ENCODE results near the gene EMC8.
A peak's percentile ranks its signal among the peaks of the same experiment; 100 is the strongest.

Gene EMC8

DNA sequence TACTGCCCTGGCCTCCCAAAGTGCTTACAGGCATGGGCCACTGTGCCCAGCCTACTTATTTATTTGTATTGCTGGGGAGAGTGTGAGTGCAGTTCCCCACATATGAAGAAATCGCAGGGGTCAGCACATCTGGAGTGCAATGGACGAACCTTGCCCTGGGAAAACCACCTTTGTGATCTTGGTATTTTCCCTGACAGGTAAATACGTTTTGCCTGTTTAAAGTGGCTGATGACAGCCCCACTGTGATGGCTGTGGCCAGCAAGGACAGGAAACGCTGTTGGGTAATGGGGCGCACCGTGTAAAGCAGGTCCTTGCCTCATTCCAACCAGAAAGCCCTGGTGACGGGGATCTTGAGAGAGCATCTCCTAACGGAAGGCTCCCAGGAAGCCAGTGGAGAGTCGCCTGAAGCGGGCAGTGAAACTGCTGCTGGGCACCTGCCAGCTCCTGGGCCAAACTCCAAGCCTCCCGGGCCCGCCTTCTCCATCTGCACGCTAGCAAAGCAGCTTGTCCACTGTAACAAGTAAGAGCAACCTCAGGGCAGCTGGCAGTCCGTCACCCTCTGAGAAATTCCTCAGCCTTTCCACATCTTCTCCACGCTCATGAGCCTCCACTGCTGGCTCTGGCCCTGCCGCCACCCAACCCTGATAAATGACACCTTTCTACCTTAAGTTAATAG, 17.5 kb downstream of the EMC8 start:
- DNase-seq, result no peak

DNA sequence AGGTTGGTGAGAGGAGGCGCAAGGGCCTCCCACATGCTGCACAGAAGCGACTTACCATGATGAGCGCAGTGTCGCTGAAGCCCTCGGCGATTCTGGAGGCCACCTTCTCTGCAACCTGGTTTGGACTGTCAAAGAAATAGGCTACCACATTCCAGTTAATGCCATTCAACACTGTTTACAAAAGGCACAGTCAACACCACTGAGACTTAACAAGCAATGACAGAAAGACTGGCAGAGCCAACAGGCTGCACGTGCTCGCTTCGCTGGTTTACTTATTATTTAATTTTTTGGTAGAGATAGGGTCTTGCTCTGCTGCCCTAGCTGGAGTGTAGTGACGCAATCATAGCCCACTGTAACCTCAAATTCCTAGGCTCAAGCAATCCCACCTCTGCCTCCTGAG, 18.2 kb downstream of the EMC8 start:
- DNase-seq, result no peak

DNA sequence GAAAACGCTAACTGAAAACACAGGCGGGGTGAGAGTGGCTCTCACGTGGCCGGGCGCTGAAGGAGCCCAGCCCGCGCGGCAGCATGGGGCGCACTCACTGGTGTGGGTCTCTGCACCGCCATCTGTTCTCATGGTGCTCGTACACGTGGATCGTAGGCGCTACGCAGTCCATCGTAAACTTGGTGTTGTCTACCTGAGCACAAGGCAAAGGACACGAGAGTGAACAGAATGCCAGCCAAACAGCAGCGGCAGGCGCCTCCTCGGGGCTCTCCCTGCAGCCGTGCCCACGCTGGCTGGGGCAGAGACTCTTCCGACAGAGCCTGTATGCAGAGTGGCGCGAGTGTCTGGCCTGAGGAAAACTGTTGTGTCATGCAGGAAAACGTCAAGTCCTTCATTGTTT, 19.1 kb downstream of the EMC8 start:
- no peak for DNase-seq

DNA sequence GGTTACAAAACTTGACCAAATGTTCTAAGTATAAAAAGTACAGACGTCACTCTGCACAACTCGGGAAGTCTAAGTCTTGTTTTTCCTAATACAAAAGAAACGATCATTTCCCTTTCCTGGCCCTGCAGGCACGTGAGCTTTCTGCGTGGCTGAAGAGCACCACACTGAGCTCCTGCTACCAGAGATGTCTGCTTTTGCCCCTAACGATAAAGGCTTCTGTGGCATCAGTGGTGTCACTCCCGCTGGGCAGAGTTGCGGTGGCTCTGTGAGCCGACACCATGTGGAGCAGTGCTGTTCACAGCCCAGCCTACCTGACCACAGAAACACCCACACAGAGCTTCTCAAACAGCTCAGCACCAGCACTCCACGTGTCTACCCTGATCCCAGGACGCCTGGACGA, 20.5 kb downstream of the EMC8 start:
- DNase-seq, result no peak

DNA sequence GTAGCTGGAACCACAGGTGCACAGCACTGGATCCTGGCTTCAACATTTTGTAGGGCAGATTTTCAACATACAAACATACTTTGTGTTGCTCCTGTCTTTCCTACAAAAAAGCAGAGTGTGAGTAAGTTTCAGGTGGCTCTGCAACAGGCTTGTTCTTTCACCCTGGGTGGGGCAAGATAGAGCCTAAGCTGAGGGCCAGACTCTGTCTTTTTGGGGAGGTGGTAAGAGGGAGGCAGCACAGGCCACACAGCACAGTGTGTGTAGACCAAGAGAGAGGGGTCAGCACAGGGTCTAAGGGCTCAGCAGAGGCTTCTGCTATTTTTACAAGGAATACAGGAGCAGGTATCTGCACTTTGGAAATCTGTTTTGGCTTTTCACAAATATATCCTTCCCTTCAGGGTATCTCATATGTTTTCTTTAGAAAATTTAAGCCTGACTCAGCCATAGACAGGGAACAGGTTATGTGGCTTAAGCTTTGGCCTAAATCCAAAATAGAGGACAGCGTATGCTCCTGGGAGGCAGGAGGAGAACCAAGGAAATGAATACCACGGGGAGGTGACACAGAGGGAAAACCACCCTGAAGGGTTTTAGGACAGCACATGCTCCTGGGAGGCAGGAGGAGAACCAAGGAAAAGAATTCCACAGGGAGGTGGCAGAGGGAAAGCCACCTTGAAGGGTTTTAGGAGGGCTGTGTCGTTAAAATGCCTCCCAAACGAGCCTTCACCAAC, 21.6 kb downstream of the EMC8 start:
- no peak for DNase-seq

DNA sequence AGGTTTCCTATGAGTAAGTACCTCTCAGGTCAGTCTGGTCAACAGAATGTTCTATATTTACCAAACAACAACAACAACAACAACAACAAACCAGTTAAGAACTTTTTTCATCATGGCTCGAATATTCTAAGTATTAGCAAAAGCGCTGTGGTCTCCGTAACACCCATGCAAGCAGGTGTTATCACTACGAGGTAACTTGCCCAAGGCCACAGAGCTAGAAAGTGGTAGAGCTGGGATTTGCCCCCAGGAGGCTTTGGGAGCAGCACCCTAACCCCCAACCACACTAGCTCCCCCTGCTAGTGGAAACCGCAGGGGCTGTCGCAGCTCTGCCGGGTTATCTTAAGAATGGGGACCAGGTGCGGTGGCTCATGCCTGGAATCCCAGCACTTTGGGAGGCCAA, 24.5 kb downstream of the EMC8 start:
- DNase-seq, result no peak

DNA sequence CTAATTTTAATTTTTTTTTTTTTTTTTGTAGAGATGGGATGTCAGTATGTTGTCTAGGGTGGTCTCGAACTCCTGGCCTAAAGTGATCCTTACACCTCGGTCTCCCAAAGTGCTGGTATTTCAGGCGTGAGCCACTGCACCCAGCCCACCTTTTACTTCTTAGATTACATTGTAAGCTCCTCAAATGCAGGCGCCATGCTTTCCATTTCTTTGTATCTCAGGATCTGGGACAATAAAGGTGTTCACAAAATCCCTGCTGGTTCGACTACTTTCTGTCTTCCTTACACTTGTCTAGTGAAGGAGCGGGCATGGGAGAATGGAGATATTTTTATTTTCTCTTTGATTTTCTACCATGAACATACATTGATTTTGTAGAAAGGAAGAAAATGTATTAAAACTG, 25.2 kb downstream of the EMC8 start:
- no peak for DNase-seq

DNA sequence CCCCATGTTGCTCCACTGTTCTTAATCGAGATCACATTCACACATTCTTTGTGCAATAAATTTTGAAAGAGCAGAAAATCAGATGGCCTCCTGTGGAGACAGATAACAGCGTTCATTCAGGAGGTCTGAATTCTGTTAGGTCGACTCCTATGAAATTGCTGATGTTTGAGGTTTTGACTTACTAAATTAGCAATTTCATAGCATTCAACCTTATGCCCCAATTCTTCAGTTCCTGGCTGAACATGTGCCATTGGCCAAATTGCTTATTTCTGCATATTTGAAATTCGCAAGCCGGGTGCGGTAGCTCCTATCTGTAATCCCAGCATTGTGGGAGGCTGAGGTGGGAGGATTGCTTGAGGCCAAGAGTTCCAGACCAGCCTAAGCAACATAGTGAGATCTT, 26.3 kb downstream of the EMC8 start:
- no peak for DNase-seq

DNA sequence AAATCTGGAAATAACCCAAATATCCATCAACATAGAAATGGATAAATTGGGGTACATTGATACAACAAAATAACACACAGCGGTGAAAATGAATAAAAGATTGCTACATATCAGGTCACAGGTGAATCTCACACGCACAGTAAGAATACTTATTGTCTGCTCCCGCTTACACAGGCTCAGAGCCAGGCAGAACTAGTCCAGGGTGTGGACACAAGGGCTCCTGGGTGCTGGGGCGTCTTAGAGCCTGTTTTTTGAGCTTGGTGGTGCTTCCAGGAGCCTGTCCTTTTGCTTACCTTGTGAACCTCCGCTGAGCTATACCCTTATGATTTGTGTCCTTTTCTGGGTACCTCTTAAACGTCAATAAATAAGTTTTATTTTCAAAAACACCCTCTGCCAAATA, 28.6 kb downstream of the EMC8 start:
- no peak for DNase-seq

DNA sequence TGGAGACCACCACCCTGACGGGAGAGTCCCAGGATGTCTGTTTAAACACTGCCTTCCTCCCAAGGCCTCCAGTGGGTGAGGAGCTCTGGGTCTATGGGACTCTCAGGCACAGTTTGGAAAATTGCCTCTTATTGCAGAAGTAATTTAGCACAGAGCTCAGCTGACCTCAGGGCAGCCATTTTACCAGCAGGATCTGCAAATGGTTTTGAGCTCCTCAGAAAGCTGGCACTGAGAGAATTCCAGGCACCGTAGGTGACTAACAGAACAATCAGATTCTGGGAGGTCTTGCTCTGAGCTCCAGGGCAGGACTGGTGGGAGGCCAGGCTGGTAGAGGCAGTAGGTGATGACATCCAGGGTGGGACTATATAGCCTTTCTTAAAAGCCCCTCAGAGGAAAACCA, 31.1 kb downstream of the EMC8 start:
- no peak for DNase-seq

DNA sequence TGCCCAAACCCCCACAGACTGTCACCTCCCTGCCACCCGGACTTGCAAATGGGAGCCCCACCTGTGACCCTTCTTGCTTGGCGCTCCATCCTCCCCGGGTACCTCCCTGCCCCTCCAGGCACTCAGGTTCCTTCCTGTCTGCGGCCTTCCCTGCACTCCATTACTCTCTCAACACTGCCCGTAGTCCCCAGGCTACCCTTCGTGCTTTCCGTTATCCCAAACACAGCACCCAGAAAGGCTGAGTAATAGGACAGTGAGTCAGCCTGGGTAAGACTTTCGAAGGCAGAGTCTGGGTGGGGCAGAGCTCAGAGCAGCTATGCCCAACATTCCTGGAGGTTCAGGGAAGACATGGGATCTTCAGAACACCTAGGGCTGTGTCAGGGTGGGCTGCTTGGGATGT, 31.8 kb downstream of the EMC8 start:
- DNase-seq, result no peak

DNA sequence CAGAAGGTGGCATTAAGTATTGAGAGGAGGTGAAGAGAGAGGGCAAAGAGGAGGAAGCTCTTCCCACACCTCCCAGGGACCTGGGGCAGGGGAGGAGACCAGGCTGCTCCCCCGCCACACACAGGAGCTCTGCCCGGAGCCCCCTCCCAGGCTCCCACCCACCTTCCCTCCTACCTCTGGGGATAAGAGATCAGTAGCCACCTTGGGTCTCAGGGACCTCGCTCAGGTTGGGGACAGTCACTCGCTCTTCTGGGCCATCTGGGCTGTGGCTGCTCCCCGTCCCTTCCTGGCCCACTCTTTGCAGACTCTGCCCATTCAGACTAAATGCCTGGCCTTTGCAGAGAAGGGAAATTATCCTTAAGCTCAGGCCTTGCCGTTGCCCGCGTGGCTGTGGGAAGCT, 33.6 kb downstream of the EMC8 start:
- no peak for DNase-seq

DNA sequence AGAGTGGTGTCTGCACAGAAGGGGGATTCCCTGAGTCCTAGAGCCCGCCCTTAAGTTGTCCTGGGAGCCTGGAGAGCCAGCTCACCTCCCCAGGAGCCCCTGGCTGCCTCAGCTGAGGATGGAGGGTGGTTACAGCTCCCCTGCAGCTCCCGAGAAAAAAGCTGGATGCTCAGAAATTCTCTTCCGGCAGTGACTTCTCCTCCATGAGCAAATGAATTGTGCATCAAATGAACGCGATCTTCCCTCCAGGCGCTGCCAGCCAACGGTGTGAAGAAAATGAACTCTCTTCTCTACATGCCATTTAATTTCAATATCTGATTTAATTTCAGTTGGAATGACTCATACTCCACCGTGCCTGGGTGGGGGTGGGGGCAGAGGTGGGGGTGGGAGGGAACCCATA, 34.1 kb downstream of the EMC8 start:
- no peak for DNase-seq

DNA sequence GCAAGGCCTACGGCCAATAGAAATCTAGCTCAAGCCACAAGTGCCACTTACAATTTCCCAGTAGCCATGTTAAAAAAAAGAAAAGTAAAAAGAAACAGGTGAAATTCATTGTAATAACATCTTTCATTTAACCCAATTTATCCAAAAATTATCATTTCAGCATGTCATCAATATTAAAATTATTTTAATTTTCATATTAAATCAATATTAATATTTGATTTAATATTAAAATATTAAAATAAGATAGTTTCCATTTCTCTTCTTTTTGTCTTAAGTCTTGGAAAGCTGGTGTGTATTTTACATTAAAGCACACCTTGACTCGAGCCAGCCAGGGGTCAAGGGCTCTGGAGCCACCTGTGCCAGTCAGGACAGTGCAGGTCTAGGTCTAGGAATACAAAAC, 35.7 kb downstream of the EMC8 start:
- no peak for DNase-seq

DNA sequence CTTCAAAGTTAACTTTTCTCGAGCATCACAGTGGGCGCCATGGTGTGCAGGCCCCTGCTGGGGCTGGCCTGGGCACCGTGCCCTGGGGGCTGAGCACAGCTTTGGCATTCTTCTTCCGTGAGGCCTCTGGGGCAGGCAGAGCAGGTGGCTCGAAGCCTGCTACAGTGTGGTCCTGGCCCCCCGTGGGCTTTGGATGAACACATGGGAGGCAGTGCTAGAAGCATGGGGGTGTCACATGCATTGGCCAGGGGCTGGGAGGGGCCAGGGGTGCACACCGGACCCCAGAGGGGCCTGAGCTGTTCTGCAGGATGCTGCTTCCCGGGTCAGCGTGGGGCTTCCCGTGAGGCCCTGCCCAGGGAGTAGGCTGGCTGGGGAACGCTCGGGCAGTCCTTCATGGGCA, 36.4 kb downstream of the EMC8 start:
- DNase-seq, result no peak

DNA sequence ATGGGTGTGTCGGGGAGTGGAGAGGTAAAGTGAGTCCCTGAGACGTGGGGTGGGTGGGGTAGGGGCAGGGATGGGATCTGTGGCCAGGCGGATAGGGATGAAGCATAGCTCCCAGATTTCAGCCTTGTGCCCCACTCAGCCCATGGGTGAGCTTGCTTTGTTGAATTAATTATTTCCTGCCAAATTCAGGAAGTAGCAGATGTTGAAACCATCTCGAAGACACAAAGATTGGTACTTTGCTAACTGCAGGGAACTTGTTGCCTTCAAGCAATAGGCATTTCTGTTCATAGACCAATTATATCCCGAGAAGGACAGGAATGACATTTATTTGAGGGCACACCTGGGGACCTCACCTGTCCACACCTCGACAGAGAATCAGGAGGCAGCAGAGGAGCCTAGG, 37.5 kb downstream of the EMC8 start:
- DNase-seq, result no peak

DNA sequence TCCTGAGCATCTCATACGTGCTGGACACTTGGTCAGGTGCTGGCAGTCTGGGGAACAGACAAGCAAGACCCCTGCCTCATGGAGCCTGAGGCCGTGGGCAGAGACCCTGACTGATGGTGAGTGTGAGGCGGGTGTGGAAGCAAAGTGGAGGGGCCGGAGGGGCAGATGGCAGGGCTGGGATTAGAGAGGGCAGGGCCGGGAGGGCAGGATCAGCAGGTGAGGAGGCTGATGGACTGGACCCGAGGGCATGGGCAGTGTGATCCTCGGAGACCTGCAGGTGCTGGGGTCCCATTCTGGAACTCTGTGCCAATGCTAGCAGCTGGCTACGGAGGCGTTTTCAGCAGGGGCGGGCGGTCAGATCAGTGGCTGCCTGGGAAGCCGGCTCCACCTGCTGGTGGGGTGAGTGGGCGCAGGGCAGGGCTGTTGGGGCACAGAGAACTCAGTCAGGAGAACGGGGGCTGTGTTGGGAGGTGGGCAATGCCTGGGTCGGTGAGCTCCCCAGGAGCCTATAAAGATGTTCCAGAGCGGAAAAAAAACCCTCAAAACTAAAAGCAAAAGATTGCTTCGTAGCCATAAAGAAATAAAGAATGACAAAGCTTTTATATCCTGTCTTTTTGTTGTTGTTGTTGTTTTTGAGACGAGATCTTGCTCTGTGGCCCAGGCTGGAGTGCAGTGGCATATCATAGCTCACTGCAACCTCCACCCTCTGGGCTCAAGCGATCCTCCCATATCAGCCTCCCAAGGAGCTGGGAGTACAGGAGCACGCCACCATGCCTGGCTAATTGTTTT, 39.5 kb downstream of the EMC8 start:
- DNase-seq, result peak; percentile 61

DNA sequence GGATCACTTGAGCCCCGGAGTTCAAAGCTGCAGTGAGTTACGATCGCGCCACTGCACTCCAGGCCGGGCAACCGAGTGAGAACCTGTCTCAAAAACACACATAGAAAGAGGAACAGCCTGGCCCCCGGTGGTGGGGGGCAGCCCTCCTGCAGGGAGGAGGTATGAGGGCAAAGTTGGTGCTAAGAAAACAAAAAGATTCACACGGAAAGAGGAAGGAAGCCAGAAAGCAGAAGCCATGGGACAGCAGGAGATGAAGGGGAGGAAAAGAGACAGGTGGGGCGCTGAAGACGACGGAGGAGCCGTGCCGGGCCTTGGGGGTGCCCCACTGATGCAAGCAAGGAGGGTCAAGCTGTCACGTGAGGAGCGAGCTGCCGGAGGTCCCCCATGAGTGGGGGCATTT, 40.2 kb downstream of the EMC8 start:
- DNase-seq, result peak; percentile 74

DNA sequence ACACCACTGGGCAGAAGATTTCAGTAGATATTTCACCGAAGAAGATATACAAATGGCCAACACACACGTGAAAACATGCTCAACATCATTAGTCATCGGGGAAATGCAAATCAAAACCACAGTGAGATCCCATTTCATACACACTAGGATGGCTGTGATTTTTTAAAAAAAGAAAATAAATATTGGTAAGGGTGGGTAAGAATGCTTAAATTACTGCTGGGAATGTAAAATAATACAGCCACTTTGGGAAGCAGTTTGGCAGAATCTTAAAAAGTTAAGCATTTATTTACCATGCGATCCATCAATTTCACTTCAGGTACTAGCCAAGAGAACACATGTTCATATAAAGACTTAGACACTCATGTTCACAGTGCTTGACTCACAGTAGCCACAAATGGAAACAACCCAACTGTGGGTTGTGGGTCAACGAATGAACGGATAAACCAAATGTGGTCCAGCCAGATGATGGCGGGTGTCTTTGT, 42.0 kb downstream of the EMC8 start:
- no peak for DNase-seq

DNA sequence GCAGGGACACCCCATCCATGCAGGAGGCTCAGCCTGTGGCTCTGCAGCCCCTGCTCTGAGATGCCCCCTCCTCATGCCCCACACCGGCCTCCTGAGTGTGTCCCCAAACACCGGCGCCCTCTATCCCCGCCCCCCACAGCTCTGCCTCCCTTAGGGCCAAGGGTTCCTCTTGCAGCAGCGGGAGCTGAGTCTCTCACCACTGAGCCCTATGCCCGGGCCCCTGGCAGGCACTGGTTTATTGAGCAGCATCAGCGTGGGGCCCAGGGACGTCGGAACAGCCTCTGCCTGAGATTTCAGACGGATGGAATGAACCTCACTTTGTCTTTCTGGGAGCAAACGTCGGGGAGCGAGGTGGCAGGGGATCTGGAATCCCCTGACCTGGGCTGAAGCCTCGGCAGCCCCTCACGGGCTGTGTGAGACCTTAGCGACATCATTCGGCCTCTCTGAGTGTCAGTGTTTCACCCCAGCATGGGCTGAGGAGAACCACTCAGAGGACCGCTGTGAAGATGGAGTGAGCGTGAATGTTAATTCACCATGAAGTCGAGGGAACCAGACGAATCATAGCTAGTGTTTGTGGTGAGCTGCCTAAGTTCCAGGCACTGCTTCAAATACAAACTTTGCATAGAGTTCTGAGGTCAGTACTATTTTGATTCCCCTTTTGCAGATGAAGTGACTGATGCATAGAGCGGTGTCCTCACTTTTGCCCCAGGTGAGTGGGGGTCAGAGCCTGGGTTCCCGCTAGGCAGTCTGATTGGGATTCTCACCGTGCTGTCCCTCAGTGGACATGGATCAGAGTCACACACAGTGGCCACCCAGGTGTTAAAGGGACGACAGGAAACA, 43.2 kb downstream of the EMC8 start:
- peak; percentile 51 for DNase-seq

DNA sequence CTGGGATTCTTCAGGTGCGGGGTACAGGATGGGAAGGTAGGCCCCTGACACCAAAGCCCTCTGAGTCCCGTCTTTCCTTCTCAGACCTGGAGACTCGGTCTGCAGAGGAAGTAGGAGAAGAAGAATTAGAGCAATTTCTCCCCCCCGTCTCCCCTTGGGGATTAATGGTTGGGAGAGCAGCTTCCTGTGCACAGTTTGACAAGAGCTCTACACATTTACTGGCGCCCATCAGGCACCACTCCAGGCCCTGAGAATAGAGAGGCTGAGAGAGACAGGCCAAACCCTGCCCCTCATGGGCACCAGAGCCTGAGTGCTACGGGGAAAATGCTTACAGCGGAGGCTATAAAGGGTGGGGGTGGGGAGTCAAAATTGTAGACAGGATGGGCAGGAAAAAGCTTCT, 44.9 kb downstream of the EMC8 start:
- DNase-seq, result peak; percentile 30

DNA sequence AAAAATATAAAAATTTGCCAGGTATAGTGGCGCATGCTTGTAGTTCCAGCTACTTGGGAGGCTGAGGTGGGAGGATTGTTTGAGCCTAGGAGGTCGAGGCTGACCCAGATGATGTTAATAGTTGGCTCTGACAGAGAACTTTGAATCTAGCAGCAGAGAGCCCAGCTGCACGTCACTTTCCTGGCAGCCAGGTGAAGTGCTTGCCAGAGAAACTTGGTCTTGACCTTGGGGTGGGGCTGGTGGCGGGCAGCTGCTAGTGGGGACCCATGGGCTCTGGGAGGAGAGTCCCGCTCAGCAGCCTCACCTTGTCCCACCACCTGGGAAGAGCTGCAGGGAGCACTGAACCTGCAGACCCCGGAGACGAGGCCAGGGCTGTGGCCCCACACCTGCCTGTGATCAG, 45.4 kb downstream of the EMC8 start:
- DNase-seq, result no peak

DNA sequence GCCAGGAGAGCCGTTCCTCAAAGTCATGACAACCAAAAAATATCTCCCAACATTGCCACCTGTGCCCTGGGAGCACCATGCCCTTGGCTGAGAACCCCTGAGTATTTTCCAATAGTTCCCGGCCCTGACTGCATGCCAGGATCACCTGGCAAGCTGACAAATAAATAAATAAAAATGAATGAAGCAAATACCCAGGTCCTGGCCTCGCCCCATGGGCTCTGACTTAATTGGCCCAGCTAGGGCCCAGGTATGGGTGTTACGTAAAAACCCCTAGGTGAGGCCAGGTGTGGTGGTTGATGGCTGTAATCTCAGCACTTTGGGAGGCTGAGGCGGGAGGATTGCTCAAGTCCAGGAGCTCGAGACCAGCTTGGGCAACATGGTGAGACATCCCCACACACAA, 45.8 kb downstream of the EMC8 start:
- DNase-seq, result no peak
